Measurements from ENCODE around the gene AASDHPPT. TPM values are rescaled to one million over a fixed set of nuclear protein-coding genes. Genes with fewer than 3 reads are reported as not detected.

AASDHPPT gene
- total RNA-seq, 1 experiment from 2014 or later, result 59.5 TPM

DNA sequence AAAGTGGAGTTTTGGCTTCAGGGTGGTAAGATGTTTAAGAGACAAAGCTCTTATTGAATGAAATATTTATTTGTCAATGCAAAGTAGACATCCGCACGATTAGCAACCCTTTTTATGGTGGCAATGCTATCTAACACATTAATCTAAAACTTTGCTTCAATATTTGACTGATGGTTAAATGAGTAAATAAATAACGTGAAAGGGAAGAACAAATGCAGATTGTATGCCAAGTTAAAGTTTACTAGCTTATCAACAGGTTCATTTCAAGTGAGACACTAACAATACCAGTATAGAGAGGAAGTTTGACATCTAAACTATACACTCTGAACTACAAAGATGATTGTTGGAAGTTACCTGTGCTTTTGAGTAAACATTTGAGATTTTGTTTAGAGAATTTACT lies 50.1 kb downstream of the AASDHPPT start:
- Histone ChIP-seq H3K9ac (ENCODE audit: low read length) (no peak overlapping the region), H3K9me2 (ENCODE audit: insufficient read depth) (no peaks in the 10 kb centered on the region), H3K9me3 (ENCODE audit: control insufficient read depth in 1 of 2, insufficient read depth in 1 of 2, low read depth in 1 of 2, low read length in 2 of 2) (no peaks in the 10 kb centered on the region), H3K4me3 (replicated peaks in 1 of 2; ENCODE audit: low read depth in 1 of 2, low read length in 2 of 2) (no peak overlapping the region), H3K4me2 (ENCODE audit: low read length) (no peak overlapping the region), H3K79me2 (ENCODE audit: insufficient read depth, low read length) (no peaks in the 10 kb centered on the region), H3K36me3 (ENCODE audit: control insufficient read depth in 1 of 2, insufficient read depth in 2 of 2, low read length in 2 of 2) (no peaks in the 10 kb centered on the region), H3K4me1 (ENCODE audit: control insufficient read depth in 1 of 2, insufficient read depth in 2 of 2, low read length in 2 of 2) (no peaks in the 10 kb centered on the region), H3K27me3 (ENCODE audit: insufficient read depth, low read length) (peaks cover 34% of the 10 kb centered on the region), H4K20me1 (ENCODE audit: insufficient read depth) (no peaks in the 10 kb centered on the region), H3K27ac (ENCODE audit: low read depth, low read length) (no peak overlapping the region), H2AFZ (ENCODE audit: low read depth, low read length, poor library complexity, severe bottlenecking) (no peak overlapping the region)
- no TSS peak for BruUV-seq (replicated peaks)
- RAD21 ChIA-PET (ENCODE audit: low non-redundant PET in 1 of 2, low total read pairs in 2 of 2, uncharacterized antibody in 2 of 2, unreplicated experiment in 2 of 2), result no interaction called here
- intact Hi-C loops (cut with micrococcal nuclease), result no loop called here
- CTCF ChIA-PET, result no interaction called here
- ATAC-seq (no peak), DNase-seq (ENCODE audit: low read depth, low spot score) (no peak)
- no peak for TF ChIP-seq EZH2 (IDR thresholded peaks at IDR 0.05)
- TF ChIP-seq SIN3A (IDR thresholded peaks at IDR 0.05; ENCODE audit: low read depth), result no peak
- TF ChIP-seq YY1 (IDR thresholded peaks at IDR 0.05; ENCODE audit: extremely low read depth, insufficient replicate concordance, low read depth, low read length), result no peak
- no peak for TF ChIP-seq FOSL1 (IDR thresholded peaks at IDR 0.05; ENCODE audit: low read depth)
- no peak for TF ChIP-seq TCF7L2 (IDR thresholded peaks at IDR 0.05; ENCODE audit: borderline replicate concordance, extremely low read depth, insufficient read depth, insufficient read length)
- TF ChIP-seq CEBPB (IDR thresholded peaks at IDR 0.05; ENCODE audit: low read depth), result no peak
- no peak for TF ChIP-seq ZNF274 (IDR thresholded peaks at IDR 0.05; ENCODE audit: low read depth, low read length)
- TF ChIP-seq CBX3 (IDR thresholded peaks at IDR 0.05; ENCODE audit: low read depth), result no peak
- no peak for TF ChIP-seq POLR2AphosphoS5 (IDR thresholded peaks at IDR 0.05; ENCODE audit: low read depth, low read length)
- no peak for TF ChIP-seq POLR2A (IDR thresholded peaks at IDR 0.05; ENCODE audit: borderline replicate concordance, extremely low read depth, insufficient read depth, insufficient read length)
- TF ChIP-seq ATF3 (IDR thresholded peaks at IDR 0.05), result no peak
- POLR2A ChIA-PET, result no interaction called here

DNA sequence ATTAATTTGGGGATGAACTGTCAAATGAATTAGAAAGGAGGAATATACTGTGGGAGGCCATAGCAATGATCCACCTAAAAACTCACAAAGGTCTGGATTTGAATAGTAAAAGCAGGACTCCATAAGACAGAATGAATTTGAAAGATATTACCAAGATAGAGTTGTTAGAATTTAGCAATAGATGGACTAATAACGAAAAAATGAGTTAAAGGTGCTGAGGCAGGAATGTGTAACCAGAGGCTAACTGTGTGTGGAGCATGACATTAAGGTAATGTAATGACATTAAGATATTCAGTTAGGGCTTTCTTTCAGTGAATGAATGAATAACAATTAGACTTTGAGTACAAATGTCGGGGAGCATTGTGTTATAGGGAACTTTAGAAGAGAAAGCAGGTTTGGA lies 51.3 kb downstream of the AASDHPPT start:
- CTCF ChIA-PET, result no interaction called here
- no TSS peak for BruUV-seq (replicated peaks)
- TF ChIP-seq ELF1 (IDR thresholded peaks at IDR 0.05; ENCODE audit: borderline replicate concordance, low read depth), result no peak
- TF ChIP-seq EZH2phosphoT487 (IDR thresholded peaks at IDR 0.05; ENCODE audit: borderline replicate concordance), result 0 out of 2 replicates have a peak, but pooled peaks have one; percentile 79
- no peak for TF ChIP-seq ZNF274 (IDR thresholded peaks at IDR 0.05; ENCODE audit: low read depth, low read length)

More for the DNA sequence above, 51.3 kb downstream of the AASDHPPT start:
- Histone ChIP-seq H3K79me2 (ENCODE audit: insufficient read depth, low read length) (no peaks in the 10 kb centered on the region), H3K36me3 (ENCODE audit: control insufficient read depth in 1 of 2, insufficient read depth in 2 of 2, low read length in 2 of 2) (no peaks in the 10 kb centered on the region), H3K4me1 (ENCODE audit: control insufficient read depth in 1 of 2, insufficient read depth in 2 of 2, low read length in 2 of 2) (no peaks in the 10 kb centered on the region), H3K9me2 (ENCODE audit: insufficient read depth) (no peaks in the 10 kb centered on the region), H3K9ac (ENCODE audit: low read length) (no peak overlapping the region), H3K27me3 (ENCODE audit: insufficient read depth, low read length) (peaks cover 34% of the 10 kb centered on the region), H3K4me3 (replicated peaks in 1 of 2; ENCODE audit: low read depth in 1 of 2, low read length in 2 of 2) (no peak overlapping the region), H3K9me3 (ENCODE audit: control insufficient read depth in 1 of 2, insufficient read depth in 1 of 2, low read depth in 1 of 2, low read length in 2 of 2) (no peaks in the 10 kb centered on the region), H3K27ac (ENCODE audit: low read depth, low read length) (no peak overlapping the region), H3K4me2 (ENCODE audit: low read length) (no peak overlapping the region), H4K20me1 (ENCODE audit: insufficient read depth) (no peaks in the 10 kb centered on the region), H2AFZ (ENCODE audit: low read depth, low read length, poor library complexity, severe bottlenecking) (no peak overlapping the region)
- ChIA-PET RAD21 (ENCODE audit: low non-redundant PET in 1 of 2, low total read pairs in 2 of 2, uncharacterized antibody in 2 of 2, unreplicated experiment in 2 of 2) (no interaction called here), POLR2A (no interaction called here)
- intact Hi-C loops (cut with micrococcal nuclease), result no loop called here
- DNase-seq (ENCODE audit: low read depth, low spot score) (no peak), ATAC-seq (no peak)
